Ecto neural progenitor cell (in vitro differentiated cells): Measurements from ENCODE around the gene LRRC39.
A peak's percentile ranks its signal among the peaks of the same experiment; 100 is the strongest.

ENCODE experiments used
- DNase-seq: peaks from one replicate; pipeline ENCODE4 v3.0.0-alpha.2; 2018; ENCODE audit warnings: low spot score

LRRC39 gene

DNA sequence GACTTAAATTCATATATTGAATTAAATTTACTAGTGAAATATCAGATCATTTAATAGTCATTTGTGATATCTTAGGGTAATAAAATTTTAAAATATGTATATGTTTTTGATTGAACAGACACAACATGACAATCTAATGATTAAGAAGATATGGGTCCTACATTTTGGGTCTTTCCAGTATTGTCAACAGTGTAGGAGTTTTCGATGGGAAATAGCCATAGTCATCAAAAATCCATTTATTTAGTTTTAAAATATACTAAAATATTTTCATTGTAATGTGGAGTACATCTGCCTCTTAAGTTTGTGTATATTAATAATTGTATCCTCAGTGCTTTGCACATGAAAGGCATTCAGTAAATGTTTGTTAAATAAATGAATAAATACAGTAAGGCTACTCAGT, 31.1 kb downstream of the LRRC39 start:
- DNase-seq, result no peak

DNA sequence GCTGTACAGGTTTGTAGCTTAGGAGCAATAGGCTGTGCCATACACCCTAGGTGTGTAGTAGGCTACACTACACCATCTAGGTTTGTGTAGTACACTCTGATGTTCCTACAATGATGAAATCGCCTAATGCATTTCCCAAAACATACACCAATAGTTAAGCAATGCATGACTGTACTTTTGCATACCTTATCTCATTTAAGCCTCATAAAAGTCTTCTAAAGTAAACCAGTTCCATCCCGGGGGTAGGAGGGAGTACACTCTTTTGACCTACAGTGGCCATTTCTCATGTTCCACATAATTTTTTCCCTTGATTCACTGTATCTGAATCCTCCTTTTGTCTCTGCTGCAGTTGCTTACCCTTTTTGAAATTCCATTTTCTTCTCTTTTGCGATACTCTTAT, 32.9 kb downstream of the LRRC39 start:
- no peak for DNase-seq

DNA sequence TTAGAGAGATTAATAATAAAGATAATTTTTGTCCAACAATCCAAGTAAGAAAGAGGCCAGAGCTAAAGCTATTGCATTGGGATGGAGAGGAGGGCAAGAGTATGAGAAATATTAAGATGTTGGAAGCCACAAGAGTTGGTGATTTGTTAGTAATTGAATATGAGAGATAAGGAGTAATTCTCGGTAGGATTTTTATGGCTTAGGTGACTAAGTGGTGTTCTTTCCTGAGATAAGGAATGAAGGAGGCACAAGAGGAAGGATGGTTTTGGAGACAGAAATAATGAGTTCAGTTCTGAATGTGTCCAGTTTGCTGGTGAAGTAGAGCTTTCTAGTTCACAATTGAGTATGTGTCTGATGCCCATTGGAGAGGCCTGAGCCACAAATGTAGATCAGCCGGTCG, 35.7 kb downstream of the LRRC39 start:
- DNase-seq, result no peak

- DNase-seq, result no peak
These were observed 36.9 kb downstream of the LRRC39 start for GRCh38 chr1:100141192-100141591.

DNA sequence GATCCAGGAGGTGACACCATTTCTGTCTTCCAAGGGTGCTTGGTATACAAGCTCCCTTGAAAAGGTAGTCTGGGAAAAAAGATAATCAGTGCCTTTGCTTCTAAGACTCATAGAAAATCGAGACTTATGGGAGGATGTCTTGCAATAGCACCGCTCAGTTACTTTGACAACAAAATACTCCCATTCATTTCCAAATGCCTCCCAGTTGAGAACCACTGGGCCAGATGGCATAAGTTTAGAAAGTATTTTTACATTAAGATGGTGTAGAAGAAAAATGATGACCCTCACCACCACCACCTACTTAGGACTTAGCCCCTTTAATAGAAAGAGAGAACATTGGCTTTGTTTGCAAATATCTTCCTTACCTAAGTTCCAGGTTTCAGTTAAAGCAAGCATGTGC, 40.5 kb downstream of the LRRC39 start:
- no peak for DNase-seq

DNA sequence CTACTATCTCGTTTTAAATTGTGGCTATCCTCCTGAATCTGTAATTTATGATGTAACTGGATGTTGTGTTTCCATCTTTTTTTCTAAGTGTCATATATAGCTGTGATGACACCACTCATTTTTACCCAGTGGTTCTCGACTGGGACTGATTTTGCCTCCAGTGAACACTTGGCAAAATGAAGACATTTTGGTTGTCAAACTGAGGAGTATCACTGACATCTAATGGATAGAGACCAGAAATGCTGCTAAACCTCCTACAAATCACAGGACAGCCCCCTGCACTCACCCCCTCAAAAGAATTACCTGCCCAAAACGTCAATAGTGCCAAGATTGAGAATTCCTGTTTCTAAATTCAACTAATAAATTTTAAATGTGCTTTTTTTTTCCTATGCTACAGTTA, 43.2 kb downstream of the LRRC39 start:
- no peak for DNase-seq

GRCh38 chr1:100132566-100133477, 45.2 kb downstream of the LRRC39 start, which contains the start of the genes SASS6 and TRMT13:
TSS of gene SASS6 (minus strand) at chr1:100132930. CDS start at chr1:100132814, 116 bp downstream.
TSS of gene TRMT13 (plus strand) at chr1:100133163. CDS start at chr1:100133169, 6 bp downstream.
- DNase-seq, result peak; percentile 95

GRCh38 chr1:100131623-100132022, 46.4 kb downstream of the LRRC39 start:
- no peak for DNase-seq

DNA sequence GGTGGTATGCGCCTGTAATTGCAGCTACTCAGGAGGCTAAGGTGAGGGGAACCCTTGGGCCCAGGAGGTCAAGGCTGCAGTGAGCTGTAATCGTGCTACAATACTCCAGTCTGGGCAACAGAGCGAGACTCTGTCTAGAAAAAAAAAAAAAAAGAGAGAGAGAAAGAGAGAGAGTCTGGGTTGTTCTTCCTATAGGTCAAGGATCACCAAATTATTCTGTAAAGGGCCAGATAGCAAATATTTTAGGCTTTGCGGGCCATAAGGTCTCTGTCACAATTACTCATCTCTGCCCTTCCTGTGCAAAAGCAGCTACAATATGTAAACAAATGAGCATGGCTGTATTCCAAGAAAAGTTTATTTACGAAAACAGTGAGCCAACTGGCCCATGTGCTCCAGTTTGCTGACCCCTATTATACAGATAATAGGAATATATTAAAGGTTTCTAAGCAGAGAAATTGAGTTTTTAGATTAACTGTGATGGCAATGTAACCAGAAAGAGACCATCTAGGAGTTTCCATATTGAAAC, 47.4 kb downstream of the LRRC39 start:
- no peak for DNase-seq

DNA sequence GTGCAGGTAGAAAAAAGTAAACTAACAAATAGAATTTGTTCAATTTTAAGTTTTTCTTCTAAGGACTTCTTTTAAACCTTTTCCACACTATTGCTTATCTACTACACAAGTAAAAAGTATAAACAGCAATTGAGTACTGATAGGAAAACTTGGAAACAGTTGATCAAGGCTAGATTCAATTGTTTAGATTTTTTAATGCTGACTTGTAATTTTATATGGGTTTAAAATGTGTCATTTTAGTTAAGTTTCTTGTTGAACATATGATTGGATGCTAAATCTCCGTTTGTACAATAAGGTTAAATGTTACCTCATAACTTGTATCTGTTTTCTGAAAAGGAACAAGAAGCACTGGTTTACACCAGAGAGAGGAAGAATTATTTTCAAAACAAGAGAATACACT, 50.8 kb downstream of the LRRC39 start:
- no peak for DNase-seq

DNA sequence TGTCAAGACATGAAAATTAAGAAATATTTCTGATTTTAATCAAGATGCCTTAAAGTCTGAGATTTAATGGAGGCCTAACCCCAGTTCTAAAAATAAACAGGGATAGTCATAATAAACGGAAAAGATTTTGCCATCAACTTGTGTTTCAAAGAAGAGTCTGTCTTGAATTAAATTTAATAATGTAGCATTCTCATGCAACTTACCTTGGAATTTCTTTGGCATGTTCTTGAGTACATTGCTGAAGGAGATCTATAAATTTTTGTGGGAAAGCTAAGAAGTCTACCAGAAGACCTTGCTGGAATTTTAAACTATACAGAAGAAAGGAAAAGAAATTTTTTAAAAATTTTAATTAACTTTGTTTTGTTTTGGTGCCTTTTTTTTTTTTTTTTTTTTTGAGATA, 55.9 kb downstream of the LRRC39 start:
- no peak for DNase-seq

- DNase-seq, result no peak
These were observed 62.5 kb downstream of the LRRC39 start for GRCh38 chr1:100115524-100115923.

GRCh38 chr1:100109554-100110066, 68.4 kb downstream of the LRRC39 start:
- DNase-seq, result no peak

- no peak for DNase-seq
These were observed 70.4 kb downstream of the LRRC39 start for GRCh38 chr1:100107696-100108095.

DNA sequence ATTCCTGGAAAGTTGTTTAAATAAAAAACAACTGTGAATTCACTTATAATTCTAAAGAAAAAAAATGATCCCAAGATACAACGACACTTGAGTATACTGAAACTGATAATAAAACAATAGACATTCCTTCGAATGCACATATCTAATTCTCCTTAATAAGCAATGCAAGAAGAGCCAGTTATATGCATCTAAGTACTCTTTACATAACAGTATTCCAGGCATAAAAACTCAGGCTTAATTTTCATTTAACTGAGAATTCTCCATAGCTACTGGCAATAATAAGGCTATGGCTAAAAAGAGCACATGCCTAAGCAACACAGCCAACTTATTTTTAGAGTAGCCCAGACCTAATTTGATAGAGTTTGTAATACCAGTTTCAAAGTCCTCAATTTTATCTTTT, 76.5 kb downstream of the LRRC39 start:
- DNase-seq, result no peak

GRCh38 chr1:100100202-100100601, 77.9 kb downstream of the LRRC39 start:
- no peak for DNase-seq
